Gastroesophageal sphincter (tissue), 4 donors: ENCODE data around the gene GAST. TPM values are rescaled to one million over a fixed set of nuclear protein-coding genes. Genes with fewer than 3 reads are reported as not detected.

Experiments used
- ATAC-seq: fragments of 150-250 bp; one replicate; pipeline ENCODE4 v1.9.1; 2016; ENCODE audit warnings: mild to moderate bottlenecking, moderate library complexity
- H3K27ac ChIP-seq, 4 donors: fragments of 200-600 bp; sonication (generic) in 3 of 4; 1 replicate in 3 of 4; 2 replicates in 1 of 4; pipeline ENCODE4 v1.5.1; 2016 to 2019
- H3K27me3 ChIP-seq: fragments of 200-600 bp; sonication (generic); one replicate; pipeline ENCODE4 v1.5.1; 2019
- H3K36me3 ChIP-seq, 2 donors: fragments of 200-600 bp; sonication (generic); one replicate each; pipeline ENCODE4 v1.5.1; 2019; ENCODE audit warnings: control low read depth in 1 of 2
- H3K4me1 ChIP-seq, 3 donors: fragments of 200-600 bp; sonication (generic); 1 replicate in 2 of 3; 2 replicates in 1 of 3; pipeline ENCODE4 v1.5.1; 2016 to 2019; ENCODE audit warnings: control low read depth in 2 of 3
- H3K4me3 ChIP-seq, 2 donors: fragments of 200-600 bp; sonication (generic); one replicate each; pipeline ENCODE4 v1.5.1; 2019; ENCODE audit warnings: mild to moderate bottlenecking in 1 of 2, moderate library complexity in 1 of 2
- H3K9me3 ChIP-seq, 3 donors: fragments of 200-600 bp; sonication (generic); one replicate each; pipeline ENCODE4 v1.5.1; 2017 to 2019; ENCODE audit warnings: control low read depth in 2 of 3
- EP300 ChIP-seq: sonication (generic); formaldehyde crosslinking; IDR thresholded peaks from one replicate; pipeline ENCODE4 v1.6.1; 2017; ENCODE audit warnings: antibody characterized with exemption, mild to moderate bottlenecking
- POLR2A ChIP-seq, 2 donors: fragments of 450-650 bp; IDR thresholded peaks; one replicate each; pipeline ENCODE4 v1.6.1; 2017; ENCODE audit warnings: antibody characterized with exemption in 2 of 2, mild to moderate bottlenecking in 2 of 2, moderate library complexity in 1 of 2
- POLR2AphosphoS5 ChIP-seq: sonication (generic); formaldehyde crosslinking; IDR thresholded peaks from one replicate; pipeline ENCODE4 v1.6.1; 2017; ENCODE audit warnings: antibody characterized with exemption
- WGBS, 2 donors: methylation state at CpG; one replicate each; pipeline ENCODE4 v1.1.5; 2018; ENCODE audit warnings: low coverage in 1 of 2; 5-methylcytosine and 5-hydroxymethylcytosine counted together
- total RNA-seq, 4 donors: library from RNA; depleted of rRNA; stranded (reverse); fragments of >200 nt; gene quantifications; one replicate each; pipeline ENCODE4 v1.1.0, GENCODE V29; 2016
- TF ChIP-seq, protein P1 (sequence below), 4 experiments: fragments of 200-600 bp in 2 of 4; fragments of 450-650 bp in 2 of 4; sonication (generic) in 1 of 4; IDR thresholded peaks; one replicate each; pipeline ENCODE4 v1.5.1; 2017 to 2019; ENCODE audit warnings: antibody characterized with exemption in 4 of 4, mild to moderate bottlenecking in 2 of 4, moderate library complexity in 2 of 4

Gene GAST
- total RNA-seq, 4 donors from 2014 or later, result not detected

DNA sequence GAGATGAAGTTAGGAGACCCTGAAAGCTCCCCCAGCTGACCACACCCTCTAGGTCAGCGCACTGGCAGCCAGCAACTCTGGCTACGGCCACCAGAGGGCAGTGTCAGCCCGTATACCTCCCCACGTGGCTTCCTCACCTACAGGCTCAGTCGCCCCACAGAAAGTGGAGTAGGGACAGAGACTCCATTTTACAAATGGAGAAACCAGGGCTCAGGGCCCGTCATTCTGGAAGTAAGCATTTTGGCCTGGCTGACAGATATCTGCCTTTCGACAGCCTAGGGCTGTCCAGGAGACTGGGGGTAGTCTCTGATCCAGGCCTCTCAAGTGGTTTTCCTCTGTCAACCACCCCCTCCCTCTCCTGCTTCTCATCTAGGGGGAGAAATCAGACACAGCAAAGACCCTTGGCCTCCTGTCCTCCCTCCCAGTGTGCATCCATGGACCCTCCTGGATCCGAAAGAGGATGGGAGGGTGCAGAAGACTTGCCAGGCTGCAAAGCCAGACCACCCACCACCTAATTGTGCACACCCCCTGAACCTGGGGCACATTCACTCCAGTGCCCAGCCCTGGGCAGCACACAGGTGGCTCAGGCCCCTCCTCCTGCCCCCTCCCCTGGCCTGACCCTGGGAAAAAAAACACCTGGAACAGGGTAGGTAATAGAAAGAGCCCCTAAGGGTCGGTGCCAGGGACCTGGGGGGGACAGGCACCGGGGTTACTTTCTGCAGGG lies 26.1 kb downstream of the GAST start:
- ATAC-seq, result peak; percentile 72
- TF ChIP-seq POLR2A (IDR thresholded peaks at IDR 0.05), result no peak
- TF ChIP-seq EP300, result no peak
- no peak for TF ChIP-seq POLR2AphosphoS5
- TF ChIP-seq, protein P1, sequence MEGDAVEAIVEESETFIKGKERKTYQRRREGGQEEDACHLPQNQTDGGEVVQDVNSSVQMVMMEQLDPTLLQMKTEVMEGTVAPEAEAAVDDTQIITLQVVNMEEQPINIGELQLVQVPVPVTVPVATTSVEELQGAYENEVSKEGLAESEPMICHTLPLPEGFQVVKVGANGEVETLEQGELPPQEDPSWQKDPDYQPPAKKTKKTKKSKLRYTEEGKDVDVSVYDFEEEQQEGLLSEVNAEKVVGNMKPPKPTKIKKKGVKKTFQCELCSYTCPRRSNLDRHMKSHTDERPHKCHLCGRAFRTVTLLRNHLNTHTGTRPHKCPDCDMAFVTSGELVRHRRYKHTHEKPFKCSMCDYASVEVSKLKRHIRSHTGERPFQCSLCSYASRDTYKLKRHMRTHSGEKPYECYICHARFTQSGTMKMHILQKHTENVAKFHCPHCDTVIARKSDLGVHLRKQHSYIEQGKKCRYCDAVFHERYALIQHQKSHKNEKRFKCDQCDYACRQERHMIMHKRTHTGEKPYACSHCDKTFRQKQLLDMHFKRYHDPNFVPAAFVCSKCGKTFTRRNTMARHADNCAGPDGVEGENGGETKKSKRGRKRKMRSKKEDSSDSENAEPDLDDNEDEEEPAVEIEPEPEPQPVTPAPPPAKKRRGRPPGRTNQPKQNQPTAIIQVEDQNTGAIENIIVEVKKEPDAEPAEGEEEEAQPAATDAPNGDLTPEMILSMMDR (IDR thresholded peaks at IDR 0.05), result peak in 3 of 4 experiments; percentile 94 to 98 (median 97)
- peaks cover 0 to 29% (median 16%) of the 10 kb centered on the region in 3 donors for H3K4me1 ChIP-seq
- H3K27ac ChIP-seq, result no peak overlapping the region
- WGBS, 2 donors, result 0 to 6% methylated on average over 1 to 6 of the region's 10 CpGs
- peaks cover 51% of the 10 kb centered on the region for H3K27me3 ChIP-seq
- no peaks in the 10 kb centered on the region for H3K9me3 ChIP-seq
- H3K36me3 ChIP-seq, result no peaks in the 10 kb centered on the region
- H3K4me3 ChIP-seq, result no peak overlapping the region

- Histone ChIP-seq H3K36me3 (no peaks in the 10 kb centered on the region), H3K4me3 (no peak overlapping the region), H3K9me3 (no peaks in the 10 kb centered on the region), H3K4me1 (peaks cover 0 to 25% (median 15%) of the 10 kb centered on the region in 3 donors), H3K27ac (no peak overlapping the region), H3K27me3 (peaks cover 46% of the 10 kb centered on the region)
- no peak for TF ChIP-seq POLR2AphosphoS5
- 92% methylated on average over 2 of the region's 5 CpGs; no CpG with 5 or more reads in 1 of the 2 donors for WGBS, 2 donors
- ATAC-seq, result no peak
These were observed 26.6 kb downstream of the GAST start for GRCh38 chr17:41738801-41739112.

GRCh38 chr17:41739661-41740352 lies 27.7 kb downstream of the GAST start:
- peaks cover 35% of the 10 kb centered on the region for H3K27me3 ChIP-seq
- WGBS, 2 donors, result 75% methylated on average over 2 of the region's 9 CpGs; no CpG with 5 or more reads in 1 of the 2 donors
- H3K27ac ChIP-seq, result no peak overlapping the region
- H3K4me1 ChIP-seq, result peaks cover 0 to 15% (median 4%) of the 10 kb centered on the region in 3 donors
- H3K4me3 ChIP-seq, result no peak overlapping the region
- TF ChIP-seq EP300, result no peak
- no peaks in the 10 kb centered on the region for H3K36me3 ChIP-seq
- H3K9me3 ChIP-seq, result no peaks in the 10 kb centered on the region
- no peak for ATAC-seq

DNA sequence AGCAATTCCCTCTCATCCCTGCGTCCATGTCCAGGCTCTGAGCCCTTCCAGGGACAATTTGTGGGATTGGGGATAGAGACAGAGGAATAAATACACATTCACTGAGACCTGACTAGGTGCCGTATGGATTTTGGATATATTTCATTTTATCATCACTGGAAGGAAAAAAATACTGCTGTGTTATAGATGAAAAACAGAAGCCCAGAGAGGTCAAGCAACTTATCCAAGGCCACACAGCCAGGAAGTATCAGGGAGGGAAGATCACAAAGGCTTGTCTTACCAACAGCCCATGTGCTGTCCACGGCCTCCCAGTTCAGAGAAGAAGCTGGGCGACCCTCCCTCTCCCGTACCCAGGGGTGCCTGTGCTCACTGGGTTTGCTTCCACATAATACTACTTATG lies 28.4 kb downstream of the GAST start:
- Histone ChIP-seq H3K4me3 (no peak overlapping the region), H3K36me3 (no peaks in the 10 kb centered on the region), H3K27ac (no peak overlapping the region), H3K4me1 (peaks cover 0 to 8% (median 0%) of the 10 kb centered on the region in 3 donors), H3K27me3 (peaks cover 28% of the 10 kb centered on the region), H3K9me3 (no peaks in the 10 kb centered on the region)
- TF ChIP-seq POLR2A (IDR thresholded peaks at IDR 0.05), result no peak
- no peak for TF ChIP-seq POLR2AphosphoS5
- TF ChIP-seq, protein P1 (IDR thresholded peaks at IDR 0.05), result no peak
- TF ChIP-seq EP300, result no peak
- 88 to 90% methylated on average over 4 of the region's 5 CpGs for WGBS, 2 donors
- no peak for ATAC-seq

DNA sequence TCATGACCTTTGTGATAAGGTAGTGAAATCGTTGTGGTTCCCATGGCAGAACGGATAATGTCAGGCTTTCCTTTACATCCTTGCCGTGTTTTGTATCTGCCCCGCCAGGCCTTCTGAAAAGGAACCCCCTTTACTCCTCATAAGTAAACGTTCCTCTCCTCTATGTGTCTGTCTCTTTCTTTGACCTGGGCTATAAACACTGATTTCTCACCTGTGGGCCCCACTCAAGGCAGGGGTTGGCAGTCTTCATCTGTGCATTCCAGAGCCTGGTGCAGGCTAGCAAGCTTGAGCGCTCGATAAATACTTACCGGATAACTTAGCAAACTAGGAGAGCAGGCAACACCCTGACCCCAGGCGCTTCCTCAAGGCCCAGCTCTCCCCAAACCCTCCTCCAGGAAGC lies 29.6 kb downstream of the GAST start:
- H3K4me3 ChIP-seq, result no peak overlapping the region

More for the DNA sequence above, 29.6 kb downstream of the GAST start:
- Histone ChIP-seq H3K27ac (no peak overlapping the region), H3K27me3 (peaks cover 16% of the 10 kb centered on the region), H3K4me1 (peaks cover 0 to 8% (median 0%) of the 10 kb centered on the region in 3 donors), H3K9me3 (no peaks in the 10 kb centered on the region), H3K36me3 (no peaks in the 10 kb centered on the region)
- WGBS, 2 donors, result 78 to 80% methylated on average over 5 to 9 of the region's 9 CpGs
- no peak for ATAC-seq
- TF ChIP-seq POLR2AphosphoS5, result no peak
- TF ChIP-seq EP300, result no peak
- TF ChIP-seq POLR2A (IDR thresholded peaks at IDR 0.05), result no peak
- TF ChIP-seq, protein P1 (IDR thresholded peaks at IDR 0.05), result no peak
